GF-D8 (cell line): ENCODE data around the gene LIPN.

ENCODE experiments used
- DNase-seq: peaks from one replicate; lab custom pipeline; 2025; lab: John Stamatoyannopoulos, UW

LIPN gene

DNA sequence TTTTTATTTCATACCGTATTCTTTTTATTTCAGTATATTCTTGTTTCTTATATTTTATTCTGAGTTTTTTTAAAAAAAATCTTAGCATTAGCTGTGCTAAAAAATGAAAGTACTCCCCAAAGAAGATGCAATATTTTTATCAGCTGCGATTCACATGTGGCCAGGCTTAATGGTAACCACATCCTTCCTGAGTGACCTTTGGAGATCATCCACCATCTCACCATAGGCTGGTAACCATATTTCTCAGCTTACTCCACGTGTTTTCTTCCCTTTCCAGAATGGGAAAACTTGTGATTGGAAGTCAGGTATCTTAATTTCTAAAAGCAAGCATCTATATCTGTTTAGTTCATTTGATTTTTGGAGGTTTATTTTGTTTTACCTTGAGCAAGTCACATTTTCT is 23.9 kb downstream of the LIPN start:
- no peak for DNase-seq

DNA sequence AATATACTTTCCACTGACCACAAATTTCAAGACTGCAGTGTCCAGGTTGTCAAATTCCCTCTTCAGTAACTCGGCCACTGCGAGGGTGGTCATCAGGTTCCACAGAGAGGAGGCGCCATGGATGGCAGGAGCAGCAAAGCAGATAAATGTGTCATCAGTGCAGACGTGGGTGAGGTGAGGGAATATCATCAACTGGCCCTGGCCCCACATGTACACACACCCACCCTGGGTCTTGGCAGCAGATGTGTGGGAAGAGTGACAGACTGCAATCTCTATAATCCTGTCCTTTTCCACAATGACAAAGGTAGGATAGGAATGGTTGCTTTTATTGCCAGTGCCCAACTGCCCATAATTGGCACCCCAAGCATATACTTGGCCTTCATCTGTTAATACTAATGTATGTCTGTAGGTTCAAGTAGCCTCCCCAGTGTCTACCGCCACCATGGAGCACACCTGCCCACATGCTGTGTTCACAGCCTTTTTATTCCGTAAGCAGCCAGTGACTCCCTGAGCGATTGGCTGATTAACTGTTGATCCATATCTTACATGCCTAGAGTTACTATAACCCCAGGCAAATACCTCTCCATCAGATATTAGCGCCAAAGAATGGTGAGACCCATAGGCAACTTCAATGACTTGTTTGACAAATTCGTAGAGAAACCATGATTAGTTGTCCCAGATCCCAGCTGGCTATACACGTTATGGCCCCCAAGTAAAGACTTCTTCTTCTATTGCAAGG is 26.4 kb downstream of the LIPN start:
- DNase-seq, result no peak

- no peak for DNase-seq
Observed at GRCh38 chr10:88787463-88787862, 27.6 kb downstream of the LIPN start.

GRCh38 chr10:88788924-88789323 is 29.1 kb downstream of the LIPN start:
- no peak for DNase-seq

- DNase-seq, result no peak
Observed at GRCh38 chr10:88791924-88792323, 32.1 kb downstream of the LIPN start.

DNA sequence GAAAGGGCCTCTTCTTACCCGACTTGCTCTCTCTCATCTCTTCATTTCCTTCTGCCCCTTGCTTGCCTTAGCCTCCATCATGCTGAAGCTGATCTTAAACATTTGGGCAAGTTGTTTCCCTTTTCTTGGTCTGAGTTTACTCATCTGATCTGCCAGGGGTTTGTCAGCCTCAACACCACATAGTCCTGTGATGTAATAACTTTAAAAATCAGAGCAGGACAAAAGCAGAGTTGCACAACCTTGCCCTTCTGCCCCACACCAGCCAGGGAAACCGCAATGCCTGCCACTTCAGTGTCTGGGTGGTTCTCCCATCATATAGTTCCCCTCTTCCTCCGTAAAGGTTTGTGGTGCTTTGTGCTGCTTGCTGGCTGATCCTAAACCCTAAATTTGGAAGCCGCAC is 32.8 kb downstream of the LIPN start:
- peak; percentile 49 for DNase-seq

DNA sequence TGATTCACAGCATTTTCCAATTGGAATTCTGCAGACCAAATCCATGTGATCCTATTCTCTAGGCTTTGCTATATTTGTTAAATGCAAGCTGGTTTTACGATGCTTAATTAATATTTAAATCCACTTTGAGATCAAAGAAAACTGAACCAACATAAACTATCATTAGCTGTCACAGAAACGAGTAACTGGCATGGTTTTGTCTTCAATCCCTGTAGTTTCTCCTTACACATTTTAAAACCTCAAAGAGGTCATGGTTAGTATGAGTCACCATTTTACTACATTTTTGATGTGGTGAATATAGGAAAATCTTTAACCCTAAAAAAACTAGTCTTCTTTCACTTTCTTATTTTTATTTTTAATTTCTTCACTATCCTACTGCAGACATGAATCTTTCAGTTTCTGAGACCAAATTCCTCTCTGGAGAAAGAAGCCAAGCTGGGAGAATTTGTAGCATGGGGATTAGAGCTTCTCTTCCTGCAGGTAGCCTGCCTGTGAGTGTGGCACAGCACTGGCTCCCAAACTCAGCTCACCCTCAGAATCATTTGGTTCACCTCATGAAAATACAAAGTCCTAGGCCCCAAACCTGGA is 34.0 kb downstream of the LIPN start:
- no peak for DNase-seq

DNA sequence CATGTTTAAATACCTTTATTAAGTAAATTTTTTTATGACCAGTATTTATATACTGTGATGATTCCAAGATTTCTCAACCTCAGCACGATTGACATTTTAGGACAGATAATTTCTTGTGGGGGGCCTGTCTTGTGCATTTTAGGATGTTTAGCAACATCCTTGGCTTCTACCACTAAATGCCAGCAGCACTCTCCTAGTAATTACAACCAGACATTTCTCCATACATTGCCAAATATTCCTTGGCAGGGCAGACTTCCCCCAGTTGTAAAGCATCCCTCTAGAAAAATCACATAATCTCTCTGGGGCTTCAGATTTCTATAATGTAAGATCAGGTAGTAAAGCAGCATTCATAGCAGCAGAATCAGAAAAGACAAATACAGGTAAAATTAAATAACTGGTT is 34.9 kb downstream of the LIPN start:
- no peak for DNase-seq

- DNase-seq, result no peak
Observed at GRCh38 chr10:88800152-88801125, 40.6 kb downstream of the LIPN start.

DNA sequence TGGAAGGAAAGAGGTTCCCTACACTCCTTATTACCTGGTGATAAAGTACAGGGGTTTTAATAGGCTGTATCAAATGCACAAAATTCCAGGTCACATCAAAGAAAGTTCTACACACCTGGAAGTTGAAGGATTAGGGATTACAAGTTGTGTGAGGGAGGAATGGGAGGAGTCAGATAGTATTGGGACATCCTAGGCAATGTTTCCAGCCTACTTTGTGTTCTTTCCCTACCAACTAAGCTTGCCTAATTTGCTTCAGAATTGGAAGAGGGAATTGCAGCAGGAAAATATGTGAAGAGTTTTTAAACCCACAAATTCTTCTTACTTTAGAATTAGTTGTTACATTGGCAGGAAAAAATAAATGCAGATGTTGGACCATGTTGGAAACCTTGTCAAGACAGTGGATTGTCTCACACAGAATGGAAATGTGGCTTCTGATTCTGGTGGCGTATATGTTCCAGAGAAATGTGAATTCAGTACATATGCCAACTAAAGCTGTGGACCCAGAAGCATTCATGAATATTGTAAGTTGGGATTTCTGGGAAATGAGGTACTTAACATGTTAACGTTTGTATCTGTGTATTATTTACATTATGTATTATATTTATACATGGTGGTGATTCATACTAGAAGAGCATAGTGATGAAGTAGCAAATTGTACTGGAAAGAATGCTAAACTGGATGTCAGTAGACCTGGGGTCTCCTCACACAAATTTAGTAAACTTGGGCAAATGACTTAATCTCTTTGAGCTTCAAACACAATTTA is 42.9 kb downstream of the LIPN start, which contains the start of gene LIPM:
Gene LIPM (plus strand): TSS at position 208 of the 763 bp plus-strand sequence. CDS start 167 bp downstream, at position 375.
- no peak for DNase-seq

GRCh38 chr10:88803641-88804040 is 43.8 kb downstream of the LIPN start:
- no peak for DNase-seq

GRCh38 chr10:88804083-88804812 is 44.4 kb downstream of the LIPN start:
- no peak for DNase-seq

- DNase-seq, result no peak
Observed at GRCh38 chr10:88805361-88805760, 45.5 kb downstream of the LIPN start.

DNA sequence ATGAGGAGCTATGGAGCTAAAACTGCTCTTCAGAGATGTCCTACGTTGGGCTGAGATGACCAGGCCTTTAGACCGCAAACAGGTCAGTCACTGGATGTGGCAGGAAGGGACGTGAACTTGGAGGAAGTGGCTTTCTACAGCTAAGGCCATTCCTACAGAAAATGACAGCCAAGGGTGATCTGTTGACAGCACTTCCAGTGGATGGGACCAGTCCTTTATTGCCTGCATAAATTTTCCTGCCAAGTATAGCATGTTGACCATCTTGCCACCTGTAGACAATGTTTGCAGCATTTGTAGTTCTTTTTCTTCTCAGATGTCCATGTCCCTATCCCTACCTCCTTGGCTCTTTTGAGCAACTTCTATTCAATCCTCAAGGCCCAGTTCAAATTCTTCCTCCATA is 46.1 kb downstream of the LIPN start:
- DNase-seq, result no peak

DNA sequence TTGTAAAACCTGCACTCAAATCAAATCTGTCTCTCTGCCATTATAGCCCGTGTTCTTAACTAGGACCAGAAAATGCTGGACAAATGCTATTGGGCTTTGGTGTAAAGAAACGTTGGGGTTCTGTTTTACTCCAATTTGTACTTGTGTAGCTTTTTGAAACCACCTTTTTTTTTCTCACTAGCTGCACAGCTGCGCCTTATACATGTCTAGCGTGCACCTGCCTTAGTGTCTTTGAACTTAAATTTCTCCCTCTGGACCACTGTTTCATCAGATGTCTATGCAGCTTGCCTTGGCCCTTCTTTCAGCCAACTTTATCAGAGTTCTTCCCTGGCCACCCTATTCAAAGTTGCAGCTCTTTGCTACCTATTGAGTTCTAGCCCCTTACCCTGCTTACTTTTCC is 49.8 kb downstream of the LIPN start:
- no peak for DNase-seq

DNA sequence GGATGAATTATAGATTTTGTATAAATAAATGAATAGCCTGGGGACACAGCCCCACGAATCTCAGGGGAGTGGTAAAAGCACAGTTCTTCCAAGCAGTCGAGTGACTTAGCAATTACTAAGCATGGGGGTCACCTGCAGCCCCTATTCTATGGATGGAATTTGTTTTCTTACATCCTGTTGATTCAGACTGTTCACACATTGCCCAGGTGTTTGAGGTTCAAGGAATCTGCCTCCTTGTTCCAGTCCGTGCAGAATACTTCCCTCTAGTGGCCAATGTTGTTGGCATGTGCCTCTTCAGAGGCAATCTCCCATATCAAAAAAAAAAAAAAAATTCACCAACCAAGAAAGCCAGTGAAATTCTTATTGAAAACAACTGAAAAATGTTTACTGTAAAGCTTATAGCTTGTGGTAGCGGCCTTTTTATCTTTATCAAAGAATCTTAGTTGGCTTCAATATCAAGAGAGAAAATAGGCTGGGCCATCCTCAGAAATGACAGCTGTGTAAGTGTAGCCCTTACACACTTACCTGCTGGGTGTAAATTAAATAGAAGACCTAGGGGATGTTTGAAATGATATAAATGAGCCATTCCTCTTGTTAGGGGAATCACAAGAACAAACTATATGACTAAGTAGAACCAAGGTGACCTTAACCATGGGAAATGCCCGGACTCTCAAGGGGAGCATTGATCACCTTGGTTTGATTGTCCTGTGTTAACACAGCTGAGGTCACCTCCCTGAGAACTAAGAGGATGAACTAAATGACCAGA is 50.6 kb downstream of the LIPN start:
- DNase-seq, result no peak

GRCh38 chr10:88813200-88813599 is 53.4 kb downstream of the LIPN start:
- DNase-seq, result no peak

- no peak for DNase-seq
Observed at GRCh38 chr10:88819290-88819689, 59.5 kb downstream of the LIPN start.

DNA sequence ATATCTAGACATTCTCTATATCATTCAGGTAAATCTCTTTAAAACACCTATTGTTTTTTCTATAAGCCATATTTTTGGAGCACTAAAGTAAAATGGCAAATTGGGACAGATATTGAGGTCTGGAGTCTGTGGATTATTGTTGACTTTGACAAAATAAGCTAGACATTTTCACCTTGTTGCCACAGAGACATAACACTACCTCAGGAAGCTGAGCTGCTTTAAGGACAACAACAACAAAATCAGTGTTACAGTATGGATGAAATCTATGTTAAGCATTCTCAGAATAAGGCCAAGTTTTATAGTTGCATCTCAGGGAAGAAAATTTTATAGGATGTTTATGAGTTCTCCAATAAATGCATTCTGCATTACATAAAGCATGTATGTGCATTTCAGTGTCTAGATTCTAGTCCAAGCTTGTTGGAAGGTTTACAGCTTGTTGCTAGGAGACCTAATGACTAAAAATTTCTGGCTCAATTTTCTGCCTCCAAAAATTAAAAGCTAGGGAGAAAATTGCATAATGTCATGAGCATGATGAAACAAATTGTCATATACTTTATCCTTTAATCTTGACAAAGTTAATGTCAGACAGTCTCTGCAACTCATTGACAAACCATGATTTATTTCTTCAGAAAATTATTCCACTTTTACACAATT is 61.1 kb downstream of the LIPN start:
- no peak for DNase-seq

DNA sequence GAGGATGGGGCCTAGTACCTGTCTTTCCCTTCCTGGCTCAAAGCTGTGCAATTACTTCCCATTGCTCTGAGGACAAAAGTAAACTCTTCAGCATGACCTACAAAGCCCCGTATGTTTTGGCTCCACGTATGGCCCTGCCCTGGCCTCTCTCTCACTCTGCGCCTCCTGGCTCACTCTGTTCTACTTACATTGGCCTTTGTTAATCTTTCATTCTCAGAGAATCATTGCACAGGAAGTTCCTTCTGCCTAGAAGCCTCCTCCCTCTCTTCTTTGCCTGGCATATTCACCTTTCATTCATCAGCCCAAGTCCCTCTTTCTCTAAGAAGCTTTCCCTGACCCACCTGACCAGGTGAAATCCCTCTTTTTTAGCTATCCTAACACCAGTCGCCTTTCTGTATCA is 66.6 kb downstream of the LIPN start:
- no peak for DNase-seq
